NCI-H526 treated with DMSO at 0.1 percent for 48 hours (cell line): ENCODE measurements around the gene KLK14.

Source experiments
- DNase-seq: peaks from one replicate; lab custom pipeline; 2025; lab: John Stamatoyannopoulos, UW

Gene KLK14

GRCh38 chr19:51108066-51108804 is 25.5 kb upstream of the KLK14 start, which contains the start of gene CTU1:
Gene CTU1, minus strand, starts transcription at chr19:51108409. Its CDS starts 3,840 bp downstream, at chr19:51104569.
- peak; percentile 99 for DNase-seq

GRCh38 chr19:51107406-51108065 is 24.8 kb upstream of the KLK14 start:
- DNase-seq = no peak

GRCh38 chr19:51103926-51104341 is 21.2 kb upstream of the KLK14 start:
- DNase-seq = no peak

- no peak for DNase-seq
These were observed 20.3 kb upstream of the KLK14 start for GRCh38 chr19:51102991-51103390.

- no peak for DNase-seq
These were observed 18.6 kb upstream of the KLK14 start for GRCh38 chr19:51101171-51101865.

- DNase-seq = no peak
These were observed 17.9 kb upstream of the KLK14 start for GRCh38 chr19:51100601-51101000.

GRCh38 chr19:51099047-51099382 is 16.3 kb upstream of the KLK14 start:
- DNase-seq = no peak

GRCh38 chr19:51098365-51099046 is 15.8 kb upstream of the KLK14 start:
- DNase-seq = no peak

DNA sequence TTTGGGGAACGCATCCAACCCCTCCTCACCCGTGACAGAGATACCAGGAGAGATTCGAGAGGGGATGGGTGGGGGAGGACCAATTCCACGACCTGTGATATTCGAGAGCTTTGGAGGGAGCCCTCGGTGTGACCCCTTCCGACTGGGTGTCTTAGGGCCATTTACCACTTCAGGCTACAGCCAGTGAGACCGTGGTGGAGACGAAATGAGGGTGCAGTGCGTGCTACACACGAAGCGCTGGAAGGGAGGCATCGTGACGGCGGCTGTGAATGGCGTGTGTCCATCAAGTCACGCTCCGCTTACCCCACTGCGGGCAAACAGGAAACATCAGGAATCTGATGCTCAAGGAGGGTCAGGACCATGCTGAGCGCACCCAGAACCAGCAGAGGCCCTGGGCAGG is 15.1 kb upstream of the KLK14 start:
- DNase-seq = no peak

GRCh38 chr19:51097166-51097738 is 14.6 kb upstream of the KLK14 start:
- peak; percentile 25 for DNase-seq

GRCh38 chr19:51096473-51097165 is 13.9 kb upstream of the KLK14 start:
- DNase-seq = no peak

- DNase-seq = peak; percentile 26
These were observed 12.1 kb upstream of the KLK14 start for GRCh38 chr19:51094696-51095279.

DNA sequence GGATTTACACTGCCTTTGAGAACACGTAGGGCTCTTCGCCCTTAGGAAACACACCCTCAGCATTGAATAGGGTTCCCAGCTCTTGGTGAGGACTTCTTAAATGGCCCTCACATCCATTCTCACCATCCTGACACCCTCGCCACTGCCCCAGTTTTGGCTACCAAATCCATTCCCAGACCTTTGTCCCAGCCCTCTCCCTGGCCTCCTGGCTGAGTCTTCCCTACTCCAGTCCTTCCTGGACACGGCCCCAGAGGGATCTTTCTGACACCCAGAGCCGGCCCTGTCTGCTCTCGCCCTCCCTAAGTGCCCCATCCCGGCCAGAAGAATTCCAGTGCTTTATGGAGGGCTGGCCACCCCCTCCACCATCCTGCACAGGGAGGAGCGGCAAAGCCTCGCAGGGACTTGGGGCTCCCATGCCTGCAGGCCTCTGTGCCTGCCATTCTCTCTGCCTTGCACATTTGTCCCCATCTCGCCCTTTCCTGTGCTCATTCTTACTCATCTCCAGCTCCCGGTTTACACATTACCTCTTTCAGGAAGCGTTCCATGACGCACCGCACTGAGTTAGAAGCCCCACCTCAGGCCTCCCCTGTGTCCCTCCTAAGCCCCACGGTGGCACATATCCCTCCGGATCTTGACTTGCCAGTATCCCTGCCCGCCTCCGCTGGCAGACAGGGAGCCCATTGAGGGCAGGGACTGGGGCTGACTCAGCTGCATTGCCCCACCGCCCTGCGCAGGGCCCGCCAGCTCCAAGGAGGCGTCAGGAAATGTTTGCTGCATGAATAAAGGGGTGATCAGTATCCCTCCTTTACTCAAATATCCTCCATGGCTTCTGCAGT is 11.0 kb upstream of the KLK14 start:
- no peak for DNase-seq

DNA sequence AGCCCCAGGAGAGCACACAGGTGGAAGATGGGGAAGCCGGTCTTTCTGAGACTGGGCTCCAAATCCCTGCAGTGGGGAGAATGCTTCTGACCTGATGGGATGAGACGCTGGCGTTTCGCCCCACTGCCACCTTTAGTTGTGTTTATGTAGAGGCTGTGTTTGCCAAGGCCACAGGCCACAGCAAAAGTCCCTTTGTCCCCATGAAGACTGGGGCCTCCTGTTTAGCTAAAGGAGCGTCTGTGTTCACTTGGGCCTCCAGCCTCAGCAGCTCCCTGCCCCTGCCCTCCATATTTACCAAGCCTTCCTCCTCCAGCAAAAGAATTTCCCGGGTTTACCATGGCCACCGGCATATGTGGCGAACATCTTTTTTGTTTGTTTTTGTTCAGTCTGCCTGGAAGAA is 10.4 kb upstream of the KLK14 start:
- DNase-seq = no peak

DNA sequence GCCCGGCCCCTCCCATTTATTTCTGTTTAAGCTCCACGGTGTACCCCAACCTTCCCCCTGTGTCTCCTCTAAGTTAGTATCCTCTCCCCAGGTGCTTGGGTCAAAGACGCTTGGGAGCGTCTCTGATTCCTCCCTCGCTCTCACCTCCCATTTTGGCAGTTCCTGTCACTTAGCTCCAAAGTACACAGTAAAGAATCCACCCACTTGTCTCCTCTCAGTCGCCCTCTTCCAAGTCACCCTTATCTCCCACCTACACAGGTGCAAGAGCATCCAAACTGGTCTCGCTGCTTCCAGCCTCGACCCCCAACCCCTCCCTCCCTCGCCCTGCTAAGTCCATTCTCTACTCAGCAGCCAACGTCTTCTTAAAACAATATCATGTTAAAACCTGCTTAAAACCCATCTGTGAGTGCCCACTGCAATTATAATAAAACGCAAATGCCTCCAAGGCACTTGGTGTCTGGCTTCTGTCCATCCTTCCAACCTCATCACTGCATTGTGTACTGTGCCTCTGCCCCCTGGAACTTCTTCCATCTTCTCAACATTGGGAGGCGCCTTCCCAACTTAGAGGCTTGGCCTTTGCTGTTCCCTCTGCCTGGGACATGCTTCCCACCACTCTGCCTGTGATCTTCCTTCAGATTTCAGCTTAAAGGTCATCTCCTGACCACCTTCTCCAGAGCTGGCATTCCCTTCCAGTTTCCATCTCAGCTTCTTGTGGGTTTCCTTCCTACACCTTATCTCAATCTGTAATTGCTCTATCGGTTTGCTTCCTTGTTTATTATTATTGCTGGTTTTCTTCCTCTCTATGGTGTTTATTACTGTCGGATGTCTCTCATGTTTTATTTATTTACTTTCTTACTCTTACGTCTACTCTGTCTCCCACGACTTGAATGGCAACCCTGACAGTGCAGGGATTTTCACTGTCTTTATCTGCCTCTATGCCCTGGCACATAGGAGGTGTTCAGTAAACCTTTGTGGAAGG is 9.5 kb upstream of the KLK14 start:
- no peak for DNase-seq

DNA sequence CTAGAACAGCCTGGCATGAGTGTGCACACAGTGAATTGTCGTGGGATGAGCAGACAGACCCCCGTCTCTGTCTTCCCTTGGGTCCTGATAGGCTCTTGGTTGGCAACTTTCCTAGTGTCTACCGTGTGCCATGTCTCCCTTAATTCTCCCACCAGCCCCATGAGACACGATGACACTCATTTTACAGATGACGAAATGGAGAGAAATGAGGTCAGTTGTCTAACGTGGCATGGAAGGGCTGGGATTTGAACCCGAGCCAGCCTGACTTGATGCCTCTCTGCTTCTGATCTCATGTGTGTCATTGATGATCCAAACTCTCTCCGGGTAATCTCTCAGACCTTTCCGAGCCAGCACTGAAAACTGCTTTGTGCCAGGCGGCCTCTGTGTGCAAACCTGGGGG is 8.4 kb upstream of the KLK14 start:
- no peak for DNase-seq

- DNase-seq = no peak
These were observed 7.8 kb upstream of the KLK14 start for GRCh38 chr19:51090471-51090870.

- DNase-seq = no peak
These were observed 7.1 kb upstream of the KLK14 start for GRCh38 chr19:51089786-51090185.
